ENCODE results near the gene MUC5AC. TPM values are rescaled to one million over a fixed set of nuclear protein-coding genes. Genes with fewer than 3 reads are reported as not detected.
A peak's percentile ranks its signal among the peaks of the same experiment; 100 is the strongest.

MUC5AC gene
- total RNA-seq, 3 donors from 2014 or later: 0.03 to 0.63 TPM; not detected in 1

- peak in 2 of 3 donors; percentile 17 to 44 for DNase-seq
- no peak for ATAC-seq
- Histone ChIP-seq H3K4me3 (no peak overlapping the region), H3K36me3 (ENCODE audit: low read depth) (no peaks in the 10 kb centered on the region), H3K9me3 (no peaks in the 10 kb centered on the region), H3K4me1 (ENCODE audit: low read depth) (peaks cover 2% of the 10 kb centered on the region)
- intact Hi-C loops (cut with DNase I, micrococcal nuclease): no loop called here
- TF ChIP-seq, protein P1, sequence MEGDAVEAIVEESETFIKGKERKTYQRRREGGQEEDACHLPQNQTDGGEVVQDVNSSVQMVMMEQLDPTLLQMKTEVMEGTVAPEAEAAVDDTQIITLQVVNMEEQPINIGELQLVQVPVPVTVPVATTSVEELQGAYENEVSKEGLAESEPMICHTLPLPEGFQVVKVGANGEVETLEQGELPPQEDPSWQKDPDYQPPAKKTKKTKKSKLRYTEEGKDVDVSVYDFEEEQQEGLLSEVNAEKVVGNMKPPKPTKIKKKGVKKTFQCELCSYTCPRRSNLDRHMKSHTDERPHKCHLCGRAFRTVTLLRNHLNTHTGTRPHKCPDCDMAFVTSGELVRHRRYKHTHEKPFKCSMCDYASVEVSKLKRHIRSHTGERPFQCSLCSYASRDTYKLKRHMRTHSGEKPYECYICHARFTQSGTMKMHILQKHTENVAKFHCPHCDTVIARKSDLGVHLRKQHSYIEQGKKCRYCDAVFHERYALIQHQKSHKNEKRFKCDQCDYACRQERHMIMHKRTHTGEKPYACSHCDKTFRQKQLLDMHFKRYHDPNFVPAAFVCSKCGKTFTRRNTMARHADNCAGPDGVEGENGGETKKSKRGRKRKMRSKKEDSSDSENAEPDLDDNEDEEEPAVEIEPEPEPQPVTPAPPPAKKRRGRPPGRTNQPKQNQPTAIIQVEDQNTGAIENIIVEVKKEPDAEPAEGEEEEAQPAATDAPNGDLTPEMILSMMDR (IDR thresholded peaks at IDR 0.05): no peak
Measured at GRCh38 chr11:1194231-1194976, 36.7 kb downstream of the MUC5AC start.

DNA sequence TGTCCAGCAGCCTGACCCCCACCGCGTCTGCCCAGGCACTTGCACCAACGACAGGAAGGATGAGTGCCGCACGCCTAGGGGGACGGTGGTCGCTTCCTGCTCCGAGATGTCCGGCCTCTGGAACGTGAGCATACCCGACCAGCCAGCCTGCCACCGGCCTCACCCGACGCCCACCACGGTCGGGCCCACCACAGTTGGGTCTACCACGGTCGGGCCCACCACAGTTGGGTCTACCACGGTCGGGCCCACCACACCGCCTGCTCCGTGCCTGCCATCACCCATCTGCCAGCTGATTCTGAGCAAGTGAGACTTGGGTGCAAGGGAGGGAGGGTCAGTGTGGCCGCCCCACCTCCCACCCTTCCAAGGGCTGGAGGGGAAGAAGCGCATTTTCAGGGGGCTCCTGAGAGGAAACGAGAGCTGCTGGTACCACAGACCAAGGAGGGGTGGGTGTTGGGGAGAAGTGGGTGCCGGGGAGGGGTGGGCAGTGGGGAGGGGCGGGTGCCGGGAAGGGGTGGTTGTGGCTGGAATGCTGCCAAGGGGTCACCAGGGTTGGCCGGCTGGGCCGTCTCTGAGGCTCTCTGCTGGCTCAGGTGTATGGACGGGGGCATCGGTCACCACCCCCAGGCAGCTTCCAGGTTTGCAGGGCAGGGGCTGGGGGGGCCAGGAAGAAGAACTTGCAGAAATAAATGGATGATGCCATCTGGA, 37.4 kb downstream of the MUC5AC start:
- TF ChIP-seq, protein P1 (IDR thresholded peaks at IDR 0.05): no peak
- ATAC-seq (no peak), DNase-seq (peak in 1 of 3 donors; percentile 14)
- intact Hi-C loops (cut with DNase I, micrococcal nuclease): no loop called here
- H3K9me3 ChIP-seq: no peaks in the 10 kb centered on the region
- H3K36me3 ChIP-seq (ENCODE audit: low read depth): no peaks in the 10 kb centered on the region
- peaks cover 9% of the 10 kb centered on the region for H3K4me1 ChIP-seq (ENCODE audit: low read depth)
- no peak overlapping the region for H3K4me3 ChIP-seq

DNA sequence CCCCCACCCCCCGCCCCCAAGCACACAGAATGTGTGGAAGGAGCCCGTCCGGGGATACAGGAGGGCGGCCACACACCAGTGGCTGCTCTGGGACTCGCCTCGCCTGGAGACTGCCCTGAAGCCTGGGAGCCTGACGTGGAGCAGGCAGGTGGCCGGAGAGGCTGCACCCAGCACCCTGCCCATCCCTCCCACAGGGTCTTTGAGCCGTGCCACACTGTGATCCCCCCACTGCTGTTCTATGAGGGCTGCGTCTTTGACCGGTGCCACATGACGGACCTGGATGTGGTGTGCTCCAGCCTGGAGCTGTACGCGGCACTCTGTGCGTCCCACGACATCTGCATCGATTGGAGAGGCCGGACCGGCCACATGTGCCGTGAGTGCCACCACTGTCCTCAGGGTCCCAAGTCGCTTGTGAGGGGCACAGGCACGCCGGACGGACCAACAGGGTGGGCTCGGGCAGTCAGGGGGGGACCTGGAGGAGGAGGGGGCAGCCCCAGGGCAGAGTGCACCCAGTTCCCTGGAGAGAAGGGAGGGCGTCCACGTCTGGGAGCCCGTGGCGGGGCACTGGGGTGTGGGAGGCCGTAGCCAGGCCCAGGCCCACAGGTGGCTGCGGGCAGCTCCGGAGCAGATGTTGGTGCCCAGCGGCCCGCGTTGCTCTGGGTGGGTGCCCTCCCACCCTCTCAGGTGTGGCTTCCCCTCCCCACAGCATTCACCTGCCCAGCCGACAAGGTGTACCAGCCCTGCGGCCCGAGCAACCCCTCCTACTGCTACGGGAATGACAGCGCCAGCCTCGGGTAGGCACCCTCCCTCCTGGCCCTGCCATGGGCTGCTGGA, 38.1 kb downstream of the MUC5AC start:
- Histone ChIP-seq H3K9me3 (no peaks in the 10 kb centered on the region), H3K4me3 (no peak overlapping the region), H3K4me1 (ENCODE audit: low read depth) (peaks cover 14% of the 10 kb centered on the region), H3K36me3 (ENCODE audit: low read depth) (no peaks in the 10 kb centered on the region)
- no peak for ATAC-seq
- TF ChIP-seq, protein P1 (IDR thresholded peaks at IDR 0.05): no peak
- DNase-seq: peak in 2 of 3 donors; percentile 18 to 39
- intact Hi-C loops (cut with DNase I, micrococcal nuclease): no loop called here

GRCh38 chr11:1196516-1197391, 39.0 kb downstream of the MUC5AC start:
- no peak overlapping the region for H3K4me3 ChIP-seq
- intact Hi-C loops (cut with DNase I, micrococcal nuclease): no loop called here
- peaks cover 14% of the 10 kb centered on the region for H3K4me1 ChIP-seq (ENCODE audit: low read depth)
- TF ChIP-seq, protein P1 (IDR thresholded peaks at IDR 0.05): no peak
- ATAC-seq (no peak), DNase-seq (peak in 1 of 3 donors; percentile 14)
- H3K9me3 ChIP-seq: no peaks in the 10 kb centered on the region
- H3K36me3 ChIP-seq (ENCODE audit: low read depth): no peaks in the 10 kb centered on the region

- H3K4me1 ChIP-seq (ENCODE audit: low read depth): peaks cover 14% of the 10 kb centered on the region
- no peak for ATAC-seq
- no peak overlapping the region for H3K4me3 ChIP-seq
- TF ChIP-seq, protein P1 (IDR thresholded peaks at IDR 0.05): no peak
- DNase-seq: peak in 2 of 3 donors; percentile 23 to 45
- intact Hi-C loops (cut with DNase I, micrococcal nuclease): no loop called here
- H3K9me3 ChIP-seq: no peaks in the 10 kb centered on the region
- no peaks in the 10 kb centered on the region for H3K36me3 ChIP-seq (ENCODE audit: low read depth)
Measured at GRCh38 chr11:1197431-1197885, 39.7 kb downstream of the MUC5AC start.

Data from mucosa of descending colon (tissue), 3 donors.